GM18507 (cell line): Measurements from ENCODE around the gene AZU1.
"Not testable (repeated sequence)": the region's sequence is repeated elsewhere in the genome, so short reads cannot be mapped to it uniquely, and the experiment has no call there.

Source experiments
- DNase-seq: peaks from one replicate; pipeline ENCODE4 v3.0.0; 2011; ENCODE audit warnings: low read depth; ENCODE audit not compliant: insufficient read length; ENCODE audit errors: extremely low spot score
- FAIRE-seq: peaks from 2 replicates; lab custom pipeline; 2011; peaks lifted over from hg19 to GRCh38; lab: Jason Lieb, UNC

The AZU1 gene

DNA sequence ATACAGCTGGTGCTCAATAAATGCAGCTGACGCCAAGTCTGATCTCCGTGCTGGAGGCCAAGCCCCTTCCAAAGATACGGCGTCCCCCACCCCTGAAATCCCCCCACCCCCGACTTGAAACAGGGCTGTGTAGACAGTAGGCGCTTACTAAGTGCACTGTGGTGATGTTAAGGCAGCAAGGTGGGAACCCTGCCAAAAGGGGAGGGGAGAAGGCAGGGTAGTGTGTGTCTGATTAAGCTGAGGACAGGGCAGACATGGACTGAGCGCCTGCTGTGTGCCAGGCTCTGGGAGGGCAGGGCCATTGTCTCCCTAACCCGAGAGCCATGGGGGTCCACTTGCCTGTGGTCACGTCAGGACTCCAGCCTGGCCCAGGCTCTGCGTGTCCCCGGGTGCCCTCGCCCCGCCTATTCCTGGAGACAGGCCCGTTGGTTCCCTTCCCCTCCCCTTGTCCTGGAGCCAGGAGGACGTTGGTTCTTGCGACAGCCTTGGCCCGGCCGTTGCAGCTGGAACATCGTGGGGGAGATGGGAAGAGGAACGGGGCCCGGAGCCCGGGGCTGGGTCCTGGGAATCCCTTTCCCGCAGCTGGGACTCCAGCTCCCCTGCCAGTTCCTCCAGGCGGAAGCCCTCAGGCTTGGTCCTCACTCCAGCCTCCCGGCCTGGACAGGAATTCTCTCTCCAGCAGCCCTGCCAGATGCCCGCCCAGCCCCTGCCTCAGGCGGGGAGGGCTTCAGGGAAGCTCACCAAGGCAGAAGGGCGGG is 22.8 kb downstream of the AZU1 start:
- FAIRE-seq (no peak), DNase-seq (no peak)

DNA sequence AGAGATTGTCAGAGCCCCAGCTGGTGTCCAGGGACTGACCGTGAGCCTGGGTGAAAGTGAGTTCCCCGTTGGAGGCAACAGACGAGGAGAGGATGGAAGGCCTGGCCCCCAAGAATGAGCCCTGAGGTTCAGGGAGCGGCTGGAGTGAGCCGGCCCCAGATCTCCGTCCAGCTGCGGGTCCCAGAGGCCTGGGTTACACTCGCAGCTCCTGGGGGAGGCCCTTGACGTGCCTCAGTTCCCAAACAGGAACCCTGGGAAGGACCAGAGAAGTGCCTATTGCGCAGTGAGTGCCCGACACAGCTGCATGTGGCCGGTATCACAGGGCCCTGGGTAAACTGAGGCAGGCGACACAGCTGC is 23.3 kb downstream of the AZU1 start:
- FAIRE-seq, result no peak

DNA sequence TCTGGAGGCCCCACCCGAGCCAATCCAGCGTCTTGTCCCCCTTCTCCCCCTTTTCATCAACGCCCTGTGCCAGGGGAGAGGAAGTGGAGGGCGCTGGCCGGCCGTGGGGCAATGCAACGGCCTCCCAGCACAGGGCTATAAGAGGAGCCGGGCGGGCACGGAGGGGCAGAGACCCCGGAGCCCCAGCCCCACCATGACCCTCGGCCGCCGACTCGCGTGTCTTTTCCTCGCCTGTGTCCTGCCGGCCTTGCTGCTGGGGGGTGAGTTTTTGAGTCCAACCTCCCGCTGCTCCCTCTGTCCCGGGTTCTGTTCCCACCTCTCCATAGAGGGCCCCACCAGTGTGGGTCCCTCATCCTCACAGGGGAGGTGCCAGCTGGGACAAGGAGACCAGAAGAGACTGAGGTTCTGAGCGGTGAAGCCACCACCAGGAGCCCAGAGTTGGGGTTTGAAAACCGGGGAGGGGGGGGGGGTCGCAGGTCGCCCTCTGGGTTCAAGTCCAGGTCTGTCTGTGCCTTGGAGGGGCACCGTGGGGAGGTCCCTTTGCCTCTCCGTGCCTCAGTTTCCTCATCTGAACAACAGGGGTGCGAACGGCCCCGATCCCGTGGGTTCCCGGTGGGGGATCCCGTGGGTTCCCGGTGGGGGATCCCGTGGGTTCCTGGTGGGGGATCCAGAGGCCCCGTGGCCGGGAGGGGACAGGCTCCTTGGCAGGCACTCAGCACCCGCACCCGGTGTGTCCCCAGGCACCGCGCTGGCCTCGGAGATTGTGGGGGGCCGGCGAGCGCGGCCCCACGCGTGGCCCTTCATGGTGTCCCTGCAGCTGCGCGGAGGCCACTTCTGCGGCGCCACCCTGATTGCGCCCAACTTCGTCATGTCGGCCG is 24.7 kb downstream of the AZU1 start, which contains the start of gene ELANE:
ELANE (plus strand) TSS at position 168 of the 878 bp plus-strand sequence; CDS start at position 194, 26 bp downstream.
- FAIRE-seq, result no peak
- no peak for DNase-seq

More for the DNA sequence above, 23.3 kb downstream of the AZU1 start:
- DNase-seq, result no peak

DNA sequence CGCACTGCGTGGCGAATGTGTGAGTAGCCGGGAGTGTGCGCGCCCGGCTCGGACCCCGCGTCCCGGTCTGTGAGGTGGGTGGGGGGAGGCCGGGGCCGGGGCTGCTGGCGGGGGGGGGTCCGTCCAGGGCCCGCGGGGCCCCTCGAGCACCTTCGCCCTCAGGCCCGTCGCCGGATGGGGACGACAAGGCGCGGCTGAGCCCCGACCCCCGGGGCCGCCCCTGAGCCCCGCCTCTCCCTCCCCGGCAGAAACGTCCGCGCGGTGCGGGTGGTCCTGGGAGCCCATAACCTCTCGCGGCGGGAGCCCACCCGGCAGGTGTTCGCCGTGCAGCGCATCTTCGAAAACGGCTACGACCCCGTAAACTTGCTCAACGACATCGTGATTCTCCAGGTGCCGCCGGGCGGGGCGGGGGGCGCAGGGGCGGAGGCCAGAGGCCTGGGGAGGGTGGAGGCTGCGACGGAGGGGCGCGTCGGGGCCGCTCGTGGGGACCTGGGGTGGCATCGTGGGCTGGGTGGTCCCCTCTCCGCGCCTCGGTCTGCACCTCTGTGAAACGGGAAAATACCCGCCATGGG is 25.5 kb downstream of the AZU1 start:
- DNase-seq, result no peak
- no peak for FAIRE-seq

DNA sequence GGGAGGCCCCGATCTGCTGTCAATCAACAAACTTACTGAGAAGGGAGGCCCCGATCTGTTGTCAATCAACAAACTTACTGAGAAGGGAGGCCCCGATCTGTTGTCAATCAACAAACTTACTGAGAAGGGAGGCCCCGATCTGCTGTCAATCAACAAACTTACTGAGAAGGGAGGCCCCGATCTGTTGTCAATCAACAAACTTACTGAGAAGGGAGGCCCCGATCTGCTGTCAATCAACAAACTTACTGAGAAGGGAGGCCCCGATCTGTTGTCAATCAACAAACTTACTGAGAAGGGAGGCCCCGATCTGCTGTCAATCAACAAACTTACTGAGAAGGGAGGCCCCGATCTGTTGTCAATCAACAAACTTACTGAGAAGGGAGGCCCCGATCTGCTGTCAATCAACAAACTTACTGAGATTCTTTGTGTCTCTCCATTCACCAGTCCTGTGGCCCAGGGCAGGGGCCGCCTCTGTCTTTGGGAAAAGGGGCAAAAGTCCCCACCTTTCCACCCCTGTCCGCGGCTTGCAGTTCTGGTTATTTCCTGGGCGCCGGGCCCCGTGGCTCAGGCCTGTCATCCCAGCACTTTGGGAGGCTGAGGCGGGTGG is 26.1 kb downstream of the AZU1 start:
- not testable (repeated sequence) for FAIRE-seq, DNase-seq

DNA sequence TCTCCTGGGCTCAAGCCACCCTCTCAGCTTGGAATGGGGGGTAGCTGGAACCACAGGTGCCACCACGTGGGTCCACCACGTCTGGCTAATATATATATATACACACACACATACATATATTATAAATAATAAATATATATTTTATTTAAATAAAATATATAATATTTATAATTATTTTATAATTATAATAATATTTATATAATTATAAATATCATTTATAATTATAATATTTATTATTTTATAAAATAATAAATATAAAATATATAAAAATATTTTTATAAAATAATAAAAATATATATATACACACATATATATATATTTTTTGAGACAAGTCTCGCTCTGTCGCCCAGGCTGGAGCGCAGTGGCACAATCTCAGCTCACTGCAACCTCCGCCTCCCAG is 26.9 kb downstream of the AZU1 start:
- no peak for FAIRE-seq
- no peak for DNase-seq

DNA sequence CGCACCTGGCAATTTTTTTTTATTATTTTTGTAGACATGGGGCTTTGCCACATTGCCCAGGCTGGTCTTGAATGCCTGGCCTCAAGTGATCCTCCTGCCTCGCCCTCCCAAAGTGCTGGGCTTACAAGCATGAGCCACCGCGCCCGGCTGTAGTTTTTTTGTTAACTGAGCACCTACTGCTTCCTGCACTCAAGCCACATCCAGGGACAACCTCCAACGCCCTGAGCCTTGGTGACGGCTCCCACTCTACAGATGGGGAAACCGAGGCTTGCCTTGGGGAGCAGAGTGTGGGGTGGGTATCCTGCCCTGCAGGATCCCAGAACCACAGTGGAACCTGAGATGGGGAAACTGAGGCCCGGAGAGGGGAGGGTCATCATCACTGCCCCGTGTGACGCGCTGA is 27.5 kb downstream of the AZU1 start:
- no peak for FAIRE-seq
- no peak for DNase-seq

DNA sequence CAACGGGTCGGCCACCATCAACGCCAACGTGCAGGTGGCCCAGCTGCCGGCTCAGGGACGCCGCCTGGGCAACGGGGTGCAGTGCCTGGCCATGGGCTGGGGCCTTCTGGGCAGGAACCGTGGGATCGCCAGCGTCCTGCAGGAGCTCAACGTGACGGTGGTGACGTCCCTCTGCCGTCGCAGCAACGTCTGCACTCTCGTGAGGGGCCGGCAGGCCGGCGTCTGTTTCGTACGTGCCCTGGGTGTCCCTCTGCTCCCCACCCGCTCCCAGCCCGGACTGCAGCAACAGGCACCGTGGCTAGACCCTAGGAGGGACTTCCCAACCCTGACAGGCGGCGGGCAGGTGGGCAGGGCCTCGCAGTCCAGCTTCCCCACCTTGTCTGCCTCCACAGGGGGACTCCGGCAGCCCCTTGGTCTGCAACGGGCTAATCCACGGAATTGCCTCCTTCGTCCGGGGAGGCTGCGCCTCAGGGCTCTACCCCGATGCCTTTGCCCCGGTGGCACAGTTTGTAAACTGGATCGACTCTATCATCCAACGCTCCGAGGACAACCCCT is 28.0 kb downstream of the AZU1 start:
- DNase-seq (no peak), FAIRE-seq (no peak)

DNA sequence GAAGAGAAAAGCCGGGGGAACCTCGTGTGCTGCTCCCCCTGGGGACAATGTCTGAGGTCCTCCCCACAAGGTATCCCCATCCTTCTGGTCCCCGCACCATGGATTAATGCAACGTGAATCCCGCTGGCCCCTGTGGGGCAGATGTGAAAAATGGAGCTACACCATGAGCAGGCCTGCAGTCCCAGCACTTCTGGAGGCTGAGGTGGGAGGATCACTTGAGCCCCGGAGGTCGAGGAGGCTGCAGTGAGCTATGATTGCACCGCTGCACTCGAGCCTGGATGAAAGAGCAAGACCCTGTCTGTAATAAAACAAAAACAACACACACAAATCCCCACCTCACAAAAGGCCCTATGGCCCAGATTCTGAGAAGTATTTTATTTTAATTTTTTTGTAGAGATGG is 30.6 kb downstream of the AZU1 start:
- FAIRE-seq, result no peak
- DNase-seq, result no peak

DNA sequence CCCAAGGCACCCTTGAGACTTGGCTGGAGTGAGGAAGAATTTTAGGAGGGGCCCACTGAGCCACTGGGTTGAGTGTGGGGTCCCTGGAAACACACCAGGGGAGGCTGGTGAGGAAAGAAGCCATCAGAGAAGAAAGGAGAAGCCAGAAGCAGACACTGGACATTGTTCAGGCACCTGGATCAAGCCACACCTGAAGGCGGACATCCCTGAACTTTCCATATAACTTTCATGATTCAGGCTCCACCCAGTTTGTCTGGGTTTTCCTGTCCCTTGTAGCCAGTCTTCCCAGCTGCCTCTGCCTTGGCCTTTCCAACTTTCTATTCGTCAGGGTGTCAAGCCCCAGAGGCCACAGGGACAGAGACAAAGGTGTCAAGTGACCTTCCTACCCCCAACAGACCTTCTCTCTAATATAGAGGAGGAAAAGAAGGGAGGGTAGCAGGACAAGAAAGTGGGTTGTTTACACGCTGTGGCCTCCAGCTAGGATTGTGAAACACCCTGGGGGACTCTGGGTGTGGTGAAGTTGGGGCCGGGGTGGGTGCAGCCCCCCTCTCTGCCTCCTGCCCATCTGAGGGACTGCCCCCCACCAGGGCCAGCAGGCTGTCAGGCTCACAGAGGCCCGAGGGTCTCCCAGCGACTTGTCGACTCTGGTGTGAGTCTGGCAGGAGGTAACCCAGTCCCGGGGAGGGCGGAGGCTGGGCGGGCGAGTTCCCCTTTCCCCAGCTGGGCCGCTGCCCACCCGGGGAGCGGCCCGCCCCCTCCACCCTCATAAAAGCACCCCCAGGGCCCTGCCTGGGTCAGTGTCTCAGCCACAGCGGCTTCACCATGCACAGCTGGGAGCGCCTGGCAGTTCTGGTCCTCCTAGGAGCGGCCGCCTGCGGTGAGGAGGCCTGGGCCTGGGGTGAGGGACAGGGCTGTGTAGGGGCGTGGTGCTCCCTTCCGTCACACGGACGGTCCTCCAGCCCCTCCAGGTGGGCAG is 31.5 kb downstream of the AZU1 start, which contains the start of gene CFD:
CFD (plus strand) TSS at position 797 of the 976 bp plus-strand sequence; CDS start at position 823, 26 bp downstream.
- FAIRE-seq (no peak), DNase-seq (no peak)

DNA sequence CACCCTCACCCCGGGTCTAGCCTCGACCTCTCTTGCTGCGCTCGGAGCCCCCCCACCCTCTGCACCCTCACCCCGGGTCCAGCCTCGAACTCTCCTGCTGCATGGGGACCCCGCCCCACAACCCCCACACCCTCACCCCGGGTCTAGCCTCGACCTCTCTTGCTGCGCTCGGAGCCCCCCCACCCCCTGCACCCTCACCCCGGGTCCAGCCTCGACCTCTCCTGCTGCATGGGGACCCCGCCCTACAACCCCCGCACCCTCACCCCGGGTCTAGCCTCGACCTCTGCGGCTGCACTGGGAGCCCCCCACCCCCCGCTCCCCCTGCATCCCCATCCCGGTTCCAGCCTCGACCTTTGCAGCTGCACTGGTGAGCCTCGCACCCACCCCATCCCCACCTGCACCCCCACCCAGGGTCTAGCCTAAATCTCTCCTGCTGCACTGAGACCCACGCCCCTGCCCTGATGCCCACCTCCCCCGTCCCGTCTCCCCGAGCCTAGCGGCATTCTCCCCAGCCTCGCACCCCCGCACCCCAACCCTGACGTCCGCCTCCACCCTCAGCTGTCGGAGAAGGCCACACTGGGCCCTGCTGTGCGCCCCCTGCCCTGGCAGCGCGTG is 33.6 kb downstream of the AZU1 start:
- FAIRE-seq, result no peak
- no peak for DNase-seq

DNA sequence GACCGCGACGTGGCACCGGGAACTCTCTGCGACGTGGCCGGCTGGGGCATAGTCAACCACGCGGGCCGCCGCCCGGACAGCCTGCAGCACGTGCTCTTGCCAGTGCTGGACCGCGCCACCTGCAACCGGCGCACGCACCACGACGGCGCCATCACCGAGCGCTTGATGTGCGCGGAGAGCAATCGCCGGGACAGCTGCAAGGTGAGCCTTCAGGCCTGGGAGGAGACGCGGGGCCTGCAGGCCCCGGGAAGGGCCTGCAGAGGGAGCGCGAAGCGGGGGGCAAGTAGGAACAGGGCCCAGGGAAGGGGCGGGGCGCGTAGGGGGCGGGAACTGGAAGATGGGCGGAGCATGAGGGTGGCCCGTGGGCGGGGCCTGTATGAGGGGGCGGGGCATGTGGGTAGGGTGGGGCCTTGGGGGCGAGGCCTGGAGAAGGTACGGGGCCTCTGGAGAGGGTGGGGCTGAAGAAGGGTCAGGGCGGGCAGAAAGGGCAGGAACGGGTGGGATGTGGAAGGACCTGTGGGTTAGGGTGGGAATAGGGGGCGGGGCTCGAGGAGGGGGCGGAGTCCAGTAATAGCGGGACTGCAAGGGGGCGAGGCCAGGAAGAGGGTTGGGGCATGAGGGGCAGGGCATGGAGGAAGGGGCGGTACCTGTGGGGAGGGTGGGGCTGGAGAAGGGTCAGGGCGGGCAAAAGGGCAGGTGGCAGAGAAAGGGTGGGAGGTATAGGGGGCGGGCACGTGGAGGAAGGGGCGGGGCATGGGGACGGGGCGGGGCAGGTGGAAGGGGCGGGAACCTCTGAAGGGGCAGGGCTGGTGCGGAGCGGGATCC is 34.3 kb downstream of the AZU1 start:
- DNase-seq, result peak; percentile 69
- peak; percentile 79 for FAIRE-seq

DNA sequence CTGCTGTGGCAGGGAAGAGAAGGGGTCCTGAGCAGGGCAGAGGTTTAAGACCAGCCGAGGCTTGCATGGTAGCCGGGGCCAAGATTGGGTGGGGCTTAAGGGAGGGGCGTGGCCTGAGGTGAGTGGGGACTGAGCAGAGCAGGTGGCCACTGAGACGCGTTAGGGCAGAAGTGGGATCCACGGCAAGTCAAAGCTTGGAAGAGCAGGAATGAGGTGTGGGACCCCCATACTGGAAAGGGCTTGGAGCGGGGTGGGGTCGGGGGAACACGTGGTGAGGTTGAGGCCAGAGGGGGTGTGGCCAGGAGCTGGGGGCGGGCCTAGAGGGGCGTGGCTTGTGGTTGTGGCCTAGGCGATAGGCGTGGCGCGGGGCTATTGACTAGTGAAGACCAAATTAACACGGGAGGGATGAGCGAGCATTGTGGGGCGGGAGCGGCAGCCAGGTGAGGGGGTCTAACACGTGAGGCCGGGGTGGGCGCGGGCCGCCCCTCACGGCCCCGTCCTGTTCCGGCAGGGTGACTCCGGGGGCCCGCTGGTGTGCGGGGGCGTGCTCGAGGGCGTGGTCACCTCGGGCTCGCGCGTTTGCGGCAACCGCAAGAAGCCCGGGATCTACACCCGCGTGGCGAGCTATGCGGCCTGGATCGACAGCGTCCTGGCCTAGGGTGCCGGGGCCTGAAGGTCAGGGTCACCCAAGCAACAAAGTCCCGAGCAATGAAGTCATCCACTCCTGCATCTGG is 35.1 kb downstream of the AZU1 start:
- FAIRE-seq, result peak; percentile 83
- DNase-seq, result peak; percentile 70

DNA sequence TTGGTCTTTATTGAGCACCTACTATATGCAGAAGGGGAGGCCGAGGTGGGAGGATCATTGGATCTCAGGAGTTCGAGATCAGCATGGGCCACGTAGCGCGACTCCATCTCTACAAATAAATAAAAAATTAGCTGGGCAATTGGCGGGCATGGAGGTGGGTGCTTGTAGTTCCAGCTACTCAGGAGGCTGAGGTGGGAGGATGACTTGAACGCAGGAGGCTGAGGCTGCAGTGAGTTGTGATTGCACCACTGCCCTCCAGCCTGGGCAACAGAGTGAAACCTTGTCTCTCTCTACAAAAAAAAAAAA is 35.6 kb downstream of the AZU1 start:
- DNase-seq (no peak), FAIRE-seq (no peak)

DNA sequence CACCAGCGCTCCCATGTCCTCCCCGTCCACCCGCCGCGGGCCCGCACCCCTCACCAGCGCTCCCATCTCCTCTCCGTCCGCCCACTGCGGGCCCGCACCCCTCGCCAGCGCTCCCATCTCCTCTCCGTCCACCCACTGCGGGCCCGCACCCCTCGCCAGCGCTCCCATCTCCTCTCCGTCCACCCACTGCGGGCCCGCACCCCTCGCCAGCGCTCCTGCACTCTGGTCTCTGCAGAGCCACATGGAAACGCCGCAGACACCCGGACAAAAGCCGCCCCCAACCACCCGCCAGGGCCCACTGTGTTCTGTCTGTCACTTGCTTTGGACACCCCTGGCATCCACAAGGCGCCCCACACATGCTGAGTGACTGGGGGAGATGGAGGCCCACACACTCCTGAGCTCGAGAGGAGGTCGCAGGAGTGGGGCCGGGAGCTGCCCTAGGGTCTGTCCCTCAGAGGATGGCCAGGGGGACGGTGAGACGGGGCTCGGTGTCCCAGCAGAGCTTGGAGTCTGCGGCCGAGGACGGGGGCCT is 39.2 kb downstream of the AZU1 start:
- FAIRE-seq (no peak), DNase-seq (no peak)

DNA sequence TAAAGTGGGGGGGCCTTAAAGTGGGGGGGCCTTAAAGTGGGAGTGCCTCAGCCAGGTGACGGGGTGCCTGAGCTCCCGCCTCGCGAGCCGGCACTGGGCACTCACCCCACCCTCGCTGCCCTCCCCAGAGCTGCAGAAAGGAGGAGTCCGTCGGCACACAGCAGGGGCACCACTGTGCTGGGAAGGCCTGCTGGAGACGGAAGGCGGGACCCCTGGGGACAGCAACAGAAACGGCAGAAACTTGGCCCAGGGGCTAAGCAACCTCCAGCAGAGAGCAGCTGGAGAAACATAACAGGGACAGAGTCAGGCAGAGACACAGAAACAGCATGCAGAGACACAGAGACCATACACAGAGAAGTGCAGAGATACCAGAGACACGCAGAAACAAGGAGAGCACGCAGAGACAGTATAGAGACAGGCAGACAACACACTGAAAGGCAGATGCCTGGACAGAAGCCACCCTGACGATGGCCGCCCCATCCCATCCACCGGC is 39.7 kb downstream of the AZU1 start:
- DNase-seq (no peak), FAIRE-seq (no peak)
